Right renal cortex interstitium (tissue), 3 donors: ENCODE data around the gene SLC22A6. TPM values are rescaled to one million over a fixed set of nuclear protein-coding genes. Genes with fewer than 3 reads are reported as not detected.

Experiments used
- DNase-seq, 3 donors: peaks; one replicate each; pipeline ENCODE4 v3.0.0-alpha.2; 2013; ENCODE audit warnings: low read depth in 3 of 3, low spot score in 2 of 3
- polyA plus RNA-seq, 3 donors: library from polyadenylated mRNA; unstranded; fragments of 120-200 nt; gene quantifications; one replicate each; pipeline ENCODE4 v1.2.1, GENCODE V29; 2013; ENCODE audit not compliant: insufficient read length in 3 of 3

Gene SLC22A6
- polyA plus RNA-seq, 3 donors = 18.8 to 34.7 (median 31.3) TPM

DNA sequence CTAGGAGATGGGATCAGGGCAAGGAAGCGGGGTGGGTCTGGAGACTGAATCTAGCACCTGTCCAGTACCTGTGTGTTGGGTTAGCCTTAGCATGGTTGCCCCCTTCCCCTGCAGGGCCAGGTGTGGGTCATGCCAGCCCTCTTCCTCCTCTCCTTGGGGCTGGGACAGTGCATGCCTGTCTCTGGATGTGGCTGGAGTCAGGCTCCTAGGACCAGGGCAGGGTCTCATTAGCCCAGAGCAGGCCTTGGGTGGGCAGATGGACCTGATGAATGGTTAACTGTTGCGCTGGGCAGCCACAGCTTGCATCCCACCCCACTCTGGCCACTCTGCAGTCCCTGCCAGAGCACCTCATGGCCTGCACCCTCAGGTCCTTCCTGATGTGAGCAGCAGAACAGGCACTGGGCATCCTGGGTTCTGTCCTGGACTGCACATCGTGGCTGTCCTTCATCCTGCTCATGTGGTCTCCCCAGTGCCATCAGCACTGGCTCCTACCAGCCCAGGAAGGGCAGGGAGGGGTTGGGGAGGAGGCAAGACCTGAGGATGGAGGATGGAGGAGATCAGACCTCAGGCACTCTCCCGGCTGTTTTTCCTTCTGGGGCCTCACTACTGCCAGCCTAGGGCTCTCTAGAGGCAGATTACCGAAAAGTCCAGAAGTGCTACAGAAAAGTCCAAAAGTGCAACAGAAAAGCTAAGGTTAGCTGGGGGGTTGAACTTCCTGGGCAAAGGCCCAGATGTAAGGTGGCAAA lies 50.8 kb downstream of the SLC22A6 start:
- no peak for DNase-seq

DNA sequence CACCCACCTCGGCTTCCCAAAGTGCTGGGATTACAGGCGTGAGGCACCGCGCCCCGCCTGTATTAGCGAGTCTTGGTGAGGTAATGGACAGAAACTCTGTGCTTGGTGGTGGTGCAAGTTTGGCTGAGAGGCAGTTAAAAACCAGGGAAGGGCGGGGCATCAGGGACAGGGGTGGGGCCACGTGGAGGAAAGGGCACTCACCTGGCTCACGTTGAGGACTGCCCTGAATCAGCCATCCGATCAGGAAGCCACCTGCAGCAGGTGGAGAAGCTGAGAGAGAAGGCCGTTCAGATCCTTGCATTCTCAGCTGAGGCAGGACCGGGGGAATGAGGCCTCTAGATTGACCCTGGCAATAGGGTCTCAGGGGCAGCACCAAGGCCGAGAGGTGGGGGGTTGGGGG lies 51.5 kb downstream of the SLC22A6 start:
- no peak for DNase-seq

DNA sequence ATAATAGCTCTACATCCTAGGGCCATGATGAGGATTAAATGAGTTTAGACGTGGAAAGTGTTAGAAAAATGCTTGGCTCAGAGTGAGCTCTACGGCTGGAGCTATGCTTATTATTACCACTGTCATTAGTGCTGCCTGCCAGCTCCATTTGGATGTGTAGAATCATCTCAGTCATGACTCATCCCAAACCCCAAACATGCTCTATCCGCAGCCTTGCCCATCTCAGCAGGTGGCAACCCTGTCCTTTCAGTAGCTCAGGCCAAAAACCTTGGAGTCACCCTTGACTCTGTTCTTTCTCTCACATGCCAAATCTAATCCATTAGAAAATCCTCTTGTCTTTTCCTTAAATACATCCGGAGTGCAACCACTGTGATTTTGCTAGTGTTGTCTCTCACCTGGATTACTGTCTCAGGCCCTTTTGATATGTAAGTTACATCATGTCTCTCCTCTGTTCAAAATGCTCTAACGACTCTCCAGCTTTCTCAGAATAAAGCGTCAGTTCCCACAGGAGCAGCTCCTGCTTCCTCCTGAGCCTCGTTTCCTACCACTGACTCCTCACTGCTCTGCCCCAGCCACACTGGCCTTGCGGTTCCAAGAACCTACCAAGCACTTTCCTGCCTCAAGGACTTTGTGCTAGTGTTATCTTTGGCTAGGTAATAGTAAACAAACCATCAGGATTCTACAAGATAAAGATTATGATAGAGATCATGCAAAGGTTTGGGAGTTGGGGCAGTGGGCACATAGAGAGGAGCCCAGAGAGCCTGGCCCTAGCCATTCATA lies 53.1 kb downstream of the SLC22A6 start:
- DNase-seq = no peak

DNA sequence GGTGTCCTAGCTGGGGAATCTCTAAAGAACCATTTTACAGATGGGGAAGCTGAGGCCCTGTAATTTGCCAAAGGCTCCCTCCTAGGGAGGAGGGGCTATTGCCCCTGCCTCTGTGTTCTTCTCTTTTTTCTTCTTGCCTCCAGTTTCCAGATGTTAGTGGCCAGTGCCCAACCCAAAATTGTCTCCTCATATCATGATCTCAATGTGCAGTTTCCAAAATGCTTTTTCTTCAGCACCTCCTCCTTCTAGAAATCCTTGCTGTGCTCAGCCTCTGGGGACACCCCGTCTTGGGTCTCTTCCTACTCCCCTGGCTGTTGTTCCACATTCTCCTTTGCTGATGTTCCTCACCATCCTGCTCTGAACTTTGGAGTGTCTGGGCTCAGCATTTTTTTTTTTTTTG lies 54.1 kb downstream of the SLC22A6 start:
- no peak for DNase-seq

DNA sequence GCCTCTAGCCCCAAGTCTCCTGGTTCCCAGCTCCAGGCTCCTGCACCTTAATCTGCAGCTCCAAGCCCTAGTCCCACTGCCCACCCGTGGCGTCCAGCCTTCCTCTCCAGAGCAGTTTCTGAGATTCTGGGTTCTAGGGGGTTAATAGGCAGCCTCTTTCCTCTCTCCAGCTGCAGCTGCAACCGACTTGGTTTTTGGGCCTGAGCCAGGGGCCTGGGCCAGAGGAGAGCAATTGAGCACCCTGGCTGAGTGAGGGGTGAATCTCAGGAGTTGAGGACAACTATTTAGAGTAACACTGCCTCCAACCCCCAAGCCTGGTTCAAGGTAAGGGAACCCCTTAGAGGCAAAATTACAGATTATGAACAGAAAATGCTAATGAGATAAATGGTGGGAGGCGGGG lies 54.6 kb downstream of the SLC22A6 start:
- DNase-seq = no peak

DNA sequence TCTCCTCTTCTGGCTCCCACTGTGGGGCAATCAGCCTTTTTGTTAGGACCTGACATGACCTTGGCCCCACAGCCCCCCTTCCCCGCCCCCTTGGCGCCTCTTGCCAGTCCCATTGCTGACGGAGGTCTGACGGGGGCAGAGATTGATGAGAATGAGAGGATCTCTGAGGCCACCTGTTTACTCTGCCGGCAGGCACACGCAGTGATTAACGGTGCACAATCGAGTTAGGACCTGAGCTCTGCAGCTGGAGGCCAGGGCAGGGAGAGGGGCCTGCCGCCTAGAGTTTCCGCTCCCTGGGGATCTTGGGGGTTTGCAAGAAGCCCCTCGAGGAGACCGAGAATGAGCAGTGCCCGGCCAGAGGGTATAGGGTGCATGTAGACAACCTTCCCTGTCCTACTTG lies 56.8 kb downstream of the SLC22A6 start:
- no peak for DNase-seq

DNA sequence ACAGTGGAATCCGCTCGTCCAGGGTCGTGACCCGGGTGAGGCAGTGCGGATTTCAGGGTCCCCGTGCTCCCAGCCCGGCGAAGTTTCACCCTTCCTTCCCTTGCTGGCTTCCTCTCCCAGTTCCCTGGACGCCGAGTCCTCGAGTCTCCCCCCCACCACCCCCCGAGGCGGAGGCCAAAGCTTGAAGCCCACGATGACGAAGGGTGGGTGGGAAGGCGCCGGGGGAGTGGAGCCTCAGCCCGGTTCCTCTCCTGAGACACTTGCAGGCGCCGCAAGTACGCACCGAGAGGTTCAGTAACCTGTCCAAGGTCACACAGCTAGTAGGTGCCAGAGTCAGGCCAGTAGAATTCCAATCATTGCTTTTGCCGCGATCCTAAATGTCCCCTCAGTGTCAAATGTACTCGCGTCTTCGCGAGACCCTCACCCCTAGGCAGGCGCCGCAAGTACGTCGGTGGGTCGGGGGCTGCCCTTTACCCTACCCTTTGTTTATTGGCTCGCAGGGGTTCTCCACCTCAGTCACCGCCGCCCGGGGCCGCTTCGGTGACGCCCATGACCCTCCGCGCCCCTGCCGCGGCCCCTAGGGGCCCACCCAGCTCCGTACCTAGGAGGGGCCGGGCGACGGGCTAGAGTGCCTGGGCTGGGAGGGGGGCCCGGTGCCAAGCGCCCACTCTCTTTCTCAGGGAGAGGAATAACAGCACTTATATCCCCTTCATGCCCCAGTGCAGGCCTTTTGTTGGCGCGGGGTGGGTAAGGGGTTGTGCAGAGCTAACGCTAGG lies 57.9 kb downstream of the SLC22A6 start:
- DNase-seq = no peak

Other genes with a start within 250 kb of the SLC22A6 start
- 1 to 10 TPM; 6.8 to 9.1 (median 7.0) TPM for gene ZBTB3, start 230.8 kb downstream of the SLC22A6 start, polyA plus RNA-seq
- gene POLR2G, start 223.4 kb downstream of the SLC22A6 start, polyA plus RNA-seq = 100 to 1,000 TPM; 173 to 180 (median 179) TPM
- gene TAF6L, start 213.6 kb downstream of the SLC22A6 start, polyA plus RNA-seq = 10 to 100 TPM; 27.9 to 30.9 (median 28.4) TPM
- gene TMEM179B, start 197.6 kb downstream of the SLC22A6 start, polyA plus RNA-seq = 10 to 100 TPM; 66.4 to 71.6 (median 67.9) TPM
- 10 to 100 TPM; 22.5 to 26.6 (median 26.3) TPM for gene TMEM223, start 193.0 kb downstream of the SLC22A6 start, polyA plus RNA-seq
- gene NXF1, start 179.5 kb downstream of the SLC22A6 start, polyA plus RNA-seq = 100 to 1,000 TPM; 107 to 140 (median 121) TPM
- gene STX5, start 152.9 kb downstream of the SLC22A6 start, polyA plus RNA-seq = 10 to 100 TPM; 50.3 to 54.5 (median 51.4) TPM
- under 1 TPM; 0.28 to 0.43 (median 0.33) TPM for gene TEX54, start 152.1 kb downstream of the SLC22A6 start, polyA plus RNA-seq
- gene WDR74, start 145.4 kb downstream of the SLC22A6 start, polyA plus RNA-seq = 10 to 100 TPM; 31.2 to 36.0 (median 33.7) TPM
- gene SLC3A2, start 104.1 kb downstream of the SLC22A6 start, polyA plus RNA-seq = 100 to 1,000 TPM; 209 to 222 (median 211) TPM
- under 1 TPM in 2 of 3 donors, not detected in 1; 0.04 to 0.15 TPM for gene CHRM1, start 63.6 kb downstream of the SLC22A6 start, polyA plus RNA-seq
- 10 to 100 TPM; 29.0 to 48.6 (median 48.1) TPM for gene SLC22A8, start 30.9 kb upstream of the SLC22A6 start, polyA plus RNA-seq
- gene SLC22A24, start 159.3 kb upstream of the SLC22A6 start, polyA plus RNA-seq = under 1 TPM; 0.31 to 0.97 (median 0.69) TPM